NCI-H446 treated with DMSO at 0.1 percent for 48 hours (cell line): ENCODE results near the gene ACTRT2.

Experiments
- DNase-seq: peaks from one replicate; lab custom pipeline; 2025; lab: John Stamatoyannopoulos, UW

ACTRT2 gene

GRCh38 chr1:3055051-3055450 lies 33.8 kb downstream of the ACTRT2 start:
- no peak for DNase-seq

- DNase-seq, result no peak
Measured at GRCh38 chr1:3056641-3057040, 35.4 kb downstream of the ACTRT2 start.

- no peak for DNase-seq
Measured at GRCh38 chr1:3058263-3059030, 37.2 kb downstream of the ACTRT2 start.

GRCh38 chr1:3060127-3060526 lies 38.9 kb downstream of the ACTRT2 start:
- DNase-seq, result no peak

GRCh38 chr1:3060601-3061551 lies 39.6 kb downstream of the ACTRT2 start:
- DNase-seq, result no peak

GRCh38 chr1:3061566-3061965 lies 40.3 kb downstream of the ACTRT2 start:
- DNase-seq, result no peak

- DNase-seq, result no peak
Measured at GRCh38 chr1:3061981-3062615, 40.8 kb downstream of the ACTRT2 start.

GRCh38 chr1:3062616-3063378 lies 41.5 kb downstream of the ACTRT2 start:
- DNase-seq, result no peak

- DNase-seq, result no peak
Measured at GRCh38 chr1:3063379-3064295, 42.4 kb downstream of the ACTRT2 start.

GRCh38 chr1:3064296-3064850 lies 43.1 kb downstream of the ACTRT2 start:
- no peak for DNase-seq

GRCh38 chr1:3064901-3065300 lies 43.6 kb downstream of the ACTRT2 start:
- DNase-seq, result no peak

GRCh38 chr1:3065396-3065795 lies 44.1 kb downstream of the ACTRT2 start:
- DNase-seq, result no peak

- DNase-seq, result no peak
Measured at GRCh38 chr1:3065797-3066196, 44.5 kb downstream of the ACTRT2 start.

- DNase-seq, result no peak
Measured at GRCh38 chr1:3066250-3066711, 45.0 kb downstream of the ACTRT2 start.

- no peak for DNase-seq
Measured at GRCh38 chr1:3066826-3067225, 45.6 kb downstream of the ACTRT2 start.

- DNase-seq, result no peak
Measured at GRCh38 chr1:3067301-3067670, 46.0 kb downstream of the ACTRT2 start.

- no peak for DNase-seq
Measured at GRCh38 chr1:3067671-3068563, 46.6 kb downstream of the ACTRT2 start.

GRCh38 chr1:3068564-3069431 lies 47.5 kb downstream of the ACTRT2 start, which contains the start of gene PRDM16:
Gene PRDM16 (plus strand): TSS chr1:3069203. CDS start chr1:3069260, 57 bp downstream.
- no peak for DNase-seq
